MM.1S (cell line): ENCODE data around the gene GPR173.

Source experiments
- DNase-seq: peaks from one replicate; pipeline ENCODE4 v3.0.0-alpha.2; 2015
- H2AFZ ChIP-seq: fragments of 300-600 bp; sonication (generic); 2 replicates; pipeline ENCODE4 v1.6.0; 2016; ENCODE audit warnings: antibody characterized with exemption, low read length
- H3F3A ChIP-seq: fragments of 300-600 bp; sonication (generic); 2 replicates; pipeline ENCODE4 v1.6.1; 2016; ENCODE audit warnings: mild to moderate bottlenecking, antibody characterized with exemption, low read length, moderate library complexity, mixed read lengths; ENCODE audit not compliant: insufficient read depth
- H3K27ac ChIP-seq: fragments of 300-600 bp; sonication (generic); 2 replicates; pipeline ENCODE4 v1.5.1; 2016; ENCODE audit warnings: mild to moderate bottlenecking, low read length
- H3K27me3 ChIP-seq: fragments of 300-600 bp; sonication (generic); replicated peaks from 2 replicates; pipeline ENCODE4 v1.6.0; 2016; ENCODE audit warnings: low read length; ENCODE audit not compliant: insufficient read depth
- H3K36me3 ChIP-seq: fragments of 300-600 bp; sonication (generic); replicated peaks from 2 replicates; pipeline ENCODE4 v1.6.1; 2016; ENCODE audit warnings: mild to moderate bottlenecking, low read length, mixed read lengths; ENCODE audit not compliant: insufficient read depth
- H3K4me1 ChIP-seq: fragments of 300-600 bp; sonication (generic); 2 replicates; pipeline ENCODE4 v1.6.1; 2016; ENCODE audit warnings: low read length, mixed read lengths
- H3K4me2 ChIP-seq: fragments of 300-600 bp; sonication (generic); 2 replicates; pipeline ENCODE4 v1.6.0; 2016; ENCODE audit warnings: low read depth, low read length
- H3K4me3 ChIP-seq: fragments of 300-600 bp; sonication (generic); 2 replicates; pipeline ENCODE4 v1.5.1; 2016; ENCODE audit warnings: low read length, mixed read lengths
- H3K79me2 ChIP-seq: fragments of 300-600 bp; sonication (generic); 2 replicates; pipeline ENCODE4 v1.6.1; 2016; ENCODE audit warnings: mixed run types, low read length, mixed read lengths
- H3K9ac ChIP-seq: fragments of 300-600 bp; sonication (generic); 2 replicates; pipeline ENCODE4 v1.6.1; 2016; ENCODE audit warnings: low read length, mixed read lengths
- H3K9me2 ChIP-seq: fragments of 300-600 bp; sonication (generic); replicated peaks from 2 replicates; pipeline ENCODE4 v1.6.1; 2016; ENCODE audit warnings: mild to moderate bottlenecking, low read length, mixed read lengths; ENCODE audit not compliant: insufficient read depth
- H3K9me3 ChIP-seq: fragments of 300-600 bp; sonication (generic); replicated peaks from 2 replicates; pipeline ENCODE4 v1.6.1; 2016; ENCODE audit warnings: mild to moderate bottlenecking, low read length, mixed read lengths; ENCODE audit not compliant: insufficient read depth
- H4K20me1 ChIP-seq: fragments of 300-600 bp; sonication (generic); 2 replicates; pipeline ENCODE4 v1.6.1; 2016; ENCODE audit warnings: mild to moderate bottlenecking, low read length, moderate library complexity, mixed read lengths; ENCODE audit not compliant: insufficient read depth
- EZH2 ChIP-seq: fragments of 300-600 bp; sonication (generic); optimal IDR thresholded peaks from 2 replicates; pipeline ENCODE3; 2017; ENCODE audit warnings: low read depth, mild to moderate bottlenecking, antibody characterized with exemption, low read length, mixed read lengths
- EZH2phosphoT487 ChIP-seq: fragments of 300-600 bp; sonication (generic); IDR thresholded peaks from 2 replicates; pipeline ENCODE4 v1.6.1; 2018; ENCODE audit warnings: antibody characterized with exemption, low read length
- TF ChIP-seq, protein P1 (sequence below): fragments of 300-600 bp; sonication (generic); IDR thresholded peaks from 2 replicates; pipeline ENCODE4 v1.5.1; 2016; ENCODE audit warnings: antibody characterized with exemption, low read length, mixed read lengths

The GPR173 gene

GRCh38 chrX:53094582-53094905 lies 46.0 kb downstream of the GPR173 start:
- TF ChIP-seq EZH2phosphoT487 (no peak), EZH2 (no peak)
- TF ChIP-seq, protein P1, sequence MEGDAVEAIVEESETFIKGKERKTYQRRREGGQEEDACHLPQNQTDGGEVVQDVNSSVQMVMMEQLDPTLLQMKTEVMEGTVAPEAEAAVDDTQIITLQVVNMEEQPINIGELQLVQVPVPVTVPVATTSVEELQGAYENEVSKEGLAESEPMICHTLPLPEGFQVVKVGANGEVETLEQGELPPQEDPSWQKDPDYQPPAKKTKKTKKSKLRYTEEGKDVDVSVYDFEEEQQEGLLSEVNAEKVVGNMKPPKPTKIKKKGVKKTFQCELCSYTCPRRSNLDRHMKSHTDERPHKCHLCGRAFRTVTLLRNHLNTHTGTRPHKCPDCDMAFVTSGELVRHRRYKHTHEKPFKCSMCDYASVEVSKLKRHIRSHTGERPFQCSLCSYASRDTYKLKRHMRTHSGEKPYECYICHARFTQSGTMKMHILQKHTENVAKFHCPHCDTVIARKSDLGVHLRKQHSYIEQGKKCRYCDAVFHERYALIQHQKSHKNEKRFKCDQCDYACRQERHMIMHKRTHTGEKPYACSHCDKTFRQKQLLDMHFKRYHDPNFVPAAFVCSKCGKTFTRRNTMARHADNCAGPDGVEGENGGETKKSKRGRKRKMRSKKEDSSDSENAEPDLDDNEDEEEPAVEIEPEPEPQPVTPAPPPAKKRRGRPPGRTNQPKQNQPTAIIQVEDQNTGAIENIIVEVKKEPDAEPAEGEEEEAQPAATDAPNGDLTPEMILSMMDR = no peak
- H2AFZ ChIP-seq = peak overlapping the region; percentile 85
- no peak for DNase-seq
- no peaks in the 10 kb centered on the region for H3K9me3 ChIP-seq
- H3K36me3 ChIP-seq = no peaks in the 10 kb centered on the region
- no peaks in the 10 kb centered on the region for H4K20me1 ChIP-seq
- H3K4me1 ChIP-seq = no peaks in the 10 kb centered on the region
- H3K4me3 ChIP-seq = peak overlapping the region; percentile 70
- H3K79me2 ChIP-seq = peaks cover 12% of the 10 kb centered on the region; the same call in 1 of the 2 replicates
- H3F3A ChIP-seq = peaks cover 4% of the 10 kb centered on the region
- peak overlapping the region; percentile 71 for H3K4me2 ChIP-seq
- no peaks in the 10 kb centered on the region for H3K27me3 ChIP-seq
- H3K9me2 ChIP-seq = no peaks in the 10 kb centered on the region
- H3K9ac ChIP-seq = peak overlapping the region; percentile 68
- H3K27ac ChIP-seq = peak overlapping the region; percentile 80

- peaks cover 4% of the 10 kb centered on the region for H3F3A ChIP-seq
- no peak overlapping the region for H3K27ac ChIP-seq
- peaks cover 12% of the 10 kb centered on the region; the same call in 1 of the 2 replicates for H3K79me2 ChIP-seq
- DNase-seq = no peak
- H3K36me3 ChIP-seq = no peaks in the 10 kb centered on the region
- TF ChIP-seq, protein P1 = no peak
- TF ChIP-seq EZH2 (no peak), EZH2phosphoT487 (no peak)
- H3K4me3 ChIP-seq = no peak overlapping the region
- no peak overlapping the region for H3K4me2 ChIP-seq
- no peaks in the 10 kb centered on the region for H4K20me1 ChIP-seq
- H3K9me3 ChIP-seq = no peaks in the 10 kb centered on the region
- no peaks in the 10 kb centered on the region for H3K4me1 ChIP-seq
- no peaks in the 10 kb centered on the region for H3K27me3 ChIP-seq
- no peak overlapping the region for H2AFZ ChIP-seq
- no peak overlapping the region for H3K9ac ChIP-seq
- H3K9me2 ChIP-seq = no peaks in the 10 kb centered on the region
Measured at GRCh38 chrX:53095796-53096195, 47.2 kb downstream of the GPR173 start.

DNA sequence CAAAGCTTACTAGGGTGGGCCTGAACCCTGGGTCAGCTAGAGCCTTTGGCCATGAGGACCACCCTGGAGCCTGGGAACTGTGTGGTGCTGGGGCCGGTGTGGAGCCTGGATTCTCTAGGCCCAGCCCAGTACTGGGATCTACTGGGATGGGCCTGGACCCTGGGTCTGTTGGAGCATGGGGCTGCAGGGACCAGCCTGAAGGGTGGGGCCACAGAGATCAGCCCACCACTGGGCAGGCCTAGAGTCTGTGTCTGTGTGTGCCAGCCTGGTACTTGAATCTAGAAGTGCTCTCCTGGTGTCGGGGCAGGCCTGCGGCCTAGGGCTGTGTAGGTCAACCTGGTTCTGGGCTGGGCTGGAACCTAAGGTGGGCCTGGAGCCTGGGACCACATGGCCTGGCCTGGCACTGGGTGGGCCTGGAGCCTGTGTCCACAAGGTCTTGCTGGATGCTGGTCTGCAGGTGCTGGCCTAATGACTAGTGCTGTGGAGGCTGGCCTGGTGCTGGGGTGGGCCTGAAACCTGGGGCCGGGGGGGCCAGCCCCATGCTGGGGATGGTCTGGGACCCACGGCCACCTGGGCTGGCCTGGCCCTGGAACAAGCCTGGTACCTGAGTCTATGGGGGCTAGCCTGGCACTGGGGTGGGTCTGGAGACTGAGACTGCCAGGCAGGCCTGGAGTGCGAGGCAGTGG lies 66.4 kb downstream of the GPR173 start:
- TF ChIP-seq, protein P1 = no peak
- TF ChIP-seq EZH2 = no peak
- no peak for TF ChIP-seq EZH2phosphoT487
- Histone ChIP-seq H4K20me1 (no peaks in the 10 kb centered on the region), H3K4me2 (peak overlapping the region; percentile 83; the same call in 1 of the 2 replicates), H3K9me3 (no peaks in the 10 kb centered on the region), H3K4me1 (no peaks in the 10 kb centered on the region), H3K79me2 (peaks cover 18% of the 10 kb centered on the region), H3K9me2 (no peaks in the 10 kb centered on the region), H3K27me3 (no peaks in the 10 kb centered on the region), H3K36me3 (no peaks in the 10 kb centered on the region), H3F3A (peaks cover 17% of the 10 kb centered on the region), H2AFZ (no peak overlapping the region), H3K4me3 (no peak overlapping the region), H3K9ac (peak overlapping the region; percentile 32; the same call in 1 of the 2 replicates), H3K27ac (peak overlapping the region; percentile 56; the same call in 1 of the 2 replicates)
- no peak for DNase-seq
